GM18526 (cell line): ENCODE results near the gene ELOB.

Source experiments
- POLR2A ChIP-seq: IDR thresholded peaks from 3 replicates; pipeline ENCODE4 v1.6.1; 2011; ENCODE audit not compliant: insufficient read length; ENCODE audit errors: extremely low read depth

Gene ELOB

DNA sequence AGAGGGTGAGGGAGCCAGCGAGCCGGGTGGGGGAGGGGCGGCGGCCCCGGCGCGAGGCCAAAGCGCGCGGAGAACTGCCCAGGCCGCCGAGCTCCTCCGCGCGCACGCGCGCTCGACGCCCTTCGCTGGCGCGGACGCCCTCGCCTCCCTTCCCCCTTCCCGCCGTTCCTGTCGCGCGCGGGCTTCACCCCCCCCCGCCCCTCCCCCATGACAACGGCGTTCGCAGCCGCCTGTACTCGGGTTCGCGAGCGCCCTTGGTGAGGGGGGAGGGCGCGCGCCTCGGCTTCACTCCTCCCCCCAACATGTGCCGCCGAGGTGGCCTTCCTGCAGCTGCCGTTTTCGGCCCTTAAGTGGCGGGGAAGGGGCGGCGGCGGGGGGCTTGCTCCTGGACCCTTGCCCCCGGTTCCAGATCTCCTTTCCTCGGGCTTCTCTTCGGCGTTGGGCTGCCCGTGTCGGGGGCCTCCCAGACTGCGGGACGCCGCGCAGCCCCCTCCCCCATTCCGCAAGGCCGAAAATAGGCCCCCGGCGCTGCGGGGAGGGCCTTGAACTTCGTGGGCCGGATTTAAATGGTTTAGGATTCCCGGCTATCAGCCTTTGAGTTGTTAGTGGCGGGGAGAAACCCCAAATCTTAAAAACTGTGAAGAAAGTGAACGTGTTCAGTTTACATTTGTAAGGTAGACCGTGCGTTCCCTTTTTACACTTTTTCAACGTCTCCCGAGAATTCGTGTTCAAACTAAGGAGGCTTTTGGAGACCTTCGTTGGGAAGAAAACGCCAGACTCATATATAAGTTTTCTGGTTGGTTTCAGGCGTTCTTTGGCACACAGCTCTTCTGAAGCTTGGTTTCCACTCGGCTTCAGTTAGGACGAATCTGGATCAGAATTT is 24.0 kb downstream of the ELOB start:
- TF ChIP-seq POLR2A = no peak

DNA sequence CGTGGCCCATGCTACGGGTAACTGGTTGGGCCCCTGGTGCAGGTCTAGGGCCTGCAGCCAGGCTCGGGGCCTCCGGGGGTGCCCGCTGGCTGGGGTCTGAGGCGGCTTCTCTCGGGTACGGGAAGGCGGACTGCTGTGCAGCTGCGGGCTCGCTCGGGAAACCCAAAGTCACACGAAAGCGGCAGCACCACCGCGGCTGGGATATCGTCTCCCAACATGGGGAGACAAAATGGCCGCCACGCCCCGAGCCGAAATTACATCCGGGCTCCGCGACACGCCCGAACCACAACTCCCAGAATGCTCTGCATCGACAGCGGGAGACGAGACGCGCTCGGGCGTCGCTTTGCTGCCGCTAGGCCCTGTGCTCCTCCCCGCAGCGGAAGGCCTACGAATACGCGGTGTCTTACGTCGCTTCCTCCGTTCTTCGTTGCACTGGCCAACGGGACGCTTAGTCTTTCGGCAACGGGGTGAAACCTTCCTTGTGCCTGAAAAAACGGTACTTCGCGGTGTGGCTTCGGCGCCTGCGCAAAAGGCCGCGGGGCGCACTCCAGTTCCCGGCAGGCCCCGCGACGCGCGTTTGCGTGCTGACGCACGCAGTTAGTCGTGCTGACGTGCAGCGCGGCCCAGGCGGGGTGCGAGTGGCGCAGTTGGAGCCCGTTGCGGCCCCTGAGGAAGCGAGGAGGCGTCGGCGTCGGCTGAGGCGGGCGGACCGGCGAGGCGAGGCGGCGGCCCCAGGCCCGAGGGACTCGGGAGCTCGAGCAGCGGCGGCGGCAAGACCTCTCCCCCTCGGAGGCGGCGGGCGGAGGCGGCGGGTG is 24.8 kb downstream of the ELOB start, which contains the start of gene SRRM2:
TSS of gene SRRM2 (plus strand) at position 604 of the 815 bp plus-strand sequence. CDS start 3,727 bp downstream, outside the sequence.
- peak; percentile 88 for TF ChIP-seq POLR2A

DNA sequence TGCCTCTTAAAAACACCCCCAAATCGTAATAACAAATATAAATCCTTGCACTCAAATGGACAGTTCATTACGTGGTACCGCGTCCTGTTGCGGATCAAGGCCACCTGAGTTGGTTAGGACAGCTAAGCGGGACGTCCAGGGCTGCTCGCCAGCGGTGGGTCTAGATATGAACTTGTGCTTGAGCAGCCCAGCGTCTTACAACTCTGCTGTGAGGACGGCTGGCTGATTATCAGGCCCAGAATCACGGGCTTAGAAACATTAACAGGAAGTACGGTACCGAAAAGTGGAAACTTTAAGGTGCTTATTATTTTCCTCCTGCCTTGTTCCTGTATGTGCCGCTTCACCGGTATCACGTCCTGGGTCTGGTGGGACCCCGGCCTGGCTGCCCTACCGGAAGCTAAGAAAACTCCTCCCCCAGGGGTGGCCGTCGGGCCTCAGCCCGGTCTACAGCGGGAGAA is 25.5 kb downstream of the ELOB start:
- TF ChIP-seq POLR2A = no peak

DNA sequence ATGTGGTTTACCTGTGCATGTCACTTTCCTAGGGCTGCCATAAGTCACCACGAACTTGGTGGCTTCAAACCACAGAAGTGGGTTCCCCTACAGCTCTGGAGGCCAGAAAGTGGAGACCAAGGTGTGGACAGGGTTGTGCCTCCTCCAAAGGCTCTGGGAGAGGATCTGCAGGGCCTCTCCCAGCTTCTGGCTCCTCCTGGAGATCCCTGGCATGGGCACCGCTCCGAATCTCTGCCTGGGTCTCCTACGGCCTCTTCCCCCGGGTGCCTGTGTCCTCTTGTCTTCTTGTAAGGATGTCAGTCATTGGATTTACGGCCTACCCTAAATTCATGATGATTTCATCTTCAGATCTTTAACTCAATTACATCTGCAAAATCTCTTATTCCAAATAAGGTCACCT is 27.1 kb downstream of the ELOB start:
- TF ChIP-seq POLR2A = no peak

DNA sequence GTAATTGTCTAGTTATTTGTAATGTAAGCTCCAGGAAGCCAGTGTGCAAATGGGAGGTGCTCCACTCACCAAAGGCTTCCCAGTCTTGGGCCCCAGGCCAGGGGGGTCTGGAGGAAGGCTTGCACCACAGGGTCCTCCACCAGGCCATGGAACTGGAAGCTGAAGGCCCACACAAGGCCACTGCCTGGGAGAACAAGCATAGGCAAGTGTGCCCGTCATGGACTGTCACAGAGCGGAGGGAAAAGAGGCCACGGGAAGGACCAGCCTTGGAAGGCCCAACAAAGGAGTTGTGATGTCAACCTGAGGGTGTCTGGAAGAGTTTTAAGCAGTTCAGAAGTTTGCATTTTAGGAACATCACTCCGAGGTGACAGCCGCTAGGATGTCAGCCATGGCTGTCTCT is 27.6 kb downstream of the ELOB start:
- no peak for TF ChIP-seq POLR2A

DNA sequence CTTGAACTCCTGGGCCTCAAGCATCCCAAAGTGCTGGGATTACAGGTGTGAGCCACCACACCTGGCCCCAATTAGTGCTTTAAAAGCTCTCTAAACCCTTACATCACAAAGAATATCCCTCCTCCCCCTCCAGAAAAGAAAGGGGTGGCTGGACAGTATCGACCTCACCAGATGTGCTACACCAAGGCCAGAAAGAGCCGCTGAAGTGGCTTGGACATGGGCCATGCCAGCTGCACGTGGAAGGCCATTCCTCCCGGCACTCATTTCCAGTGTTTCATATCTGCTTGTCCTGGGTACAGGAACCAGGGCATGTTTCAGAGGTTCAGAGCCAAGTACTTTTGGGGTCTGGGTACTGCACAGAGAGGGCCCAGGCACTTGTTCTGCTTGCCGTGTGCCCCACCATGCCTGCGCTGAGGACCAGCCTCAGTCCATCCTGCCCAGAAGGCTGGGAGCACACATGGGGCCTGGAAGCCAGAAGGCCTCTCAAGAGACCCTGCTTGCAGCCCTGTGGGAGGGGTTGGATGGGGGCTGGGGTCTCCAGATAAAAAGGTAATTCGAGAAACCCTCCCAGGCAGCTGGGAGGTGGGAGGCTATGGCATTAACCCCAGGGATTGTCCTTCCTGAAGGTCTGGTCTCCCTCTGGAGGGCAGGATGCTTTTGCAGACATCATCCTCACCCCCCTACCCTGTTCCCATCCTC is 28.2 kb downstream of the ELOB start:
- TF ChIP-seq POLR2A = no peak

DNA sequence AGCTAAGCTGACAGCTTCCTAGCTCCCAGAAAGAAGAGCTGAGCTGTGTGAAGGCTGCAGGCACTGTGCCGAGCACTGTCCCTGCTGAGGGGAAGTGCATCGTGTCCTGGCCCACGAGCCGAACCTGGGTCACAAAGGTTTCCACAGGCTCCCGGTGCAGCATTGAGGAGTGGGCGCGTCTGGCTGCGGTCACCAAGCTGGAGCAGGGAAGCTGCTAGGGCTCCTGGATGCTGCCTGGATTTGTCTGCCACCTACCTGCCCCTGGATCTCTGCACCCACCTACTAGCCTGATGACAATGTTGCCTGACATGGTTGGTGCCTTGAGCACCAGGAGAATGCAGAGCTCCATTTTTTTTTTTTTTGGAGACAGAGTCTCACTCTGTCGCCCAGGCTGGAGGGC is 31.1 kb downstream of the ELOB start:
- no peak for TF ChIP-seq POLR2A

DNA sequence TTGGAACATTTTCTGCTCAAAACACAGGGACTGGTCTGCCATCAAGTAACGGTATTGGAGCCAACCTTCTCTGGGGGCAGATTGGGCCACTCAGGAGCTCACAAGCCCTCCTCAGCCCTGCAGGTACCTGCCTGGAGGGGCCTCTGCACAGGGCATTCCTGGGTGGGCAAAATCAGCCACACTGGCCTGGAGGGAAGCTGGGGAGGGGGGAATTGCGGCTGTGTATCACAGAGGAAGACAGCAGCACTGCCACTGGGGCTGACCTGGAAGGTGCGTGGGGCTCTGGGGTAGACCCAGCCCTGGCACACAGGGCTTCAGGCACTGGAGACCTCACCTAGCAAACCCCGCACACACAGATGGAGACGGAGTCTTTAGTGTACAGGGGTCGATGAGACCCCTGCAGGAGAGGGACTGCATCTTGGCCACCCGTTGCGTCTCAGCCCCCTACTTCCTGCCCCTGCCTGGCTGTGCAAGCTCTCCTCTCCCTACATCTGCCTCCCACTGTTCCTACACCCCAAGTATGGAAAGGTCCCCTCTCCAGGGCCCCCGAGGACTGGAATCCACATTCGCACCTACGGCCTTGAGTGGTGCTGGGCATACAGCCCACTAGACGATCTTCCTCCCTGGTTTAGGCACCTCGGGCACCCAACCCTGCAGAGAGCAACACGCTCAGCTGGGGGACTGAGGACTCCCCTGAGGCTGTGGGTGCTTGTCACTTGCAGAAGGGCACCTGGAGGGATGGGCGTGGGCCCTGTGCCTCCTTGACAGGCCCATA is 31.8 kb downstream of the ELOB start:
- no peak for TF ChIP-seq POLR2A

DNA sequence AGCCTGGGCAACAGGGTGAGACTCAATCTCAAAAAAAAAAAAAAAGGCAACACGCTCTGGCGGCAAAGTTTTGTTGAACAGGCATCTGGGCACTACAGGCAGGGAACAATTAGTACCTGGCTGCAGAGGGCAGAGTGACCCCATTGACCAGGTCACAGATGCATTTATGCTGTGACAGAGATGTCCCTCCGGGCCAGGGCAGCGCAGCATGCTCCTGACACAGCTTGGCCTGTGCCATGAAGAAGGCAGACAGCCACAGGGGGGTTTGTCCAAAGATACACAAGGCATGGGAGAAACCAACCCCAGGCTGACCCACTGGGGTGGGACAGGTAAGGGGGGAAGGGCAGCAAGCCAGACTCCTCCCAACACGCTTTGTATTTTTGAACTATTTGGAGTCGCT is 32.4 kb downstream of the ELOB start:
- TF ChIP-seq POLR2A = no peak

DNA sequence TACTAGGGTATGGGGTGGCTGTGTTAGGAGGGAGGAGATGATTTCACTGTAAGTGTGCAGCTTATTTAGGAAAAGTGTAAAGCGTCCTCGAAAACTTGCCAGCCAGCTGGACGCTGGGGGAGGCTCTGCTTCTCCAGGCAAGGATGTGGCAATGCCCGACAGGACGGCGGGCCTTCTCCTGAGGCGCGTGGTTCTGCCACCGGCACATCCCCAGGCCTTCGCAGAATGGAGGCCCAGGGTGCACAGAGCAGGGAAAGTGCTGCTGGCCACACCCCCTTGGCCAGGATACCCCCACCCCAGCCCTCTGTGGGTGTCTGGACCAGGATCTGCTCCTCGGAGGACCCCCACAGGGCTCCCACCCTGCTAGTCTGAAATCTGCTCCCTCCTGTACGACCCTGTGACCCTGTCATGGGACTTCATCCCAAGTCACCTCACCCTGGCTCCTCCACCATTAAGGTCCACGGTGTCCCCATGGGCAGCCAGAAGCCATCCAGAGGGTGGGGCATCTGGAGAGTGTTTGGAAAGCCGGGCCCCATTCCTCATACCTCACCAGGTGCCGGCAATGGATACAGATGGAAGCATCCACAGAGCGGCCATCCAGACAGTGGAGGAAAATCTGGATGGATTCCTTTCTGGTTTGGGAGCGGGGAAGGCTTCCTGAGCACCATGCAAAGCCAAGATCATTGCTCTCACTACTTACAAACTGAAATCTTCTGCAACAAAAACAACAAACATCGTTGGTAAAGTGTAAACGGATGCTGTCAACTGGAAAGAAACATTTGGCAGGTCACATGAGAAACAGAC is 33.9 kb downstream of the ELOB start:
- TF ChIP-seq POLR2A = no peak

DNA sequence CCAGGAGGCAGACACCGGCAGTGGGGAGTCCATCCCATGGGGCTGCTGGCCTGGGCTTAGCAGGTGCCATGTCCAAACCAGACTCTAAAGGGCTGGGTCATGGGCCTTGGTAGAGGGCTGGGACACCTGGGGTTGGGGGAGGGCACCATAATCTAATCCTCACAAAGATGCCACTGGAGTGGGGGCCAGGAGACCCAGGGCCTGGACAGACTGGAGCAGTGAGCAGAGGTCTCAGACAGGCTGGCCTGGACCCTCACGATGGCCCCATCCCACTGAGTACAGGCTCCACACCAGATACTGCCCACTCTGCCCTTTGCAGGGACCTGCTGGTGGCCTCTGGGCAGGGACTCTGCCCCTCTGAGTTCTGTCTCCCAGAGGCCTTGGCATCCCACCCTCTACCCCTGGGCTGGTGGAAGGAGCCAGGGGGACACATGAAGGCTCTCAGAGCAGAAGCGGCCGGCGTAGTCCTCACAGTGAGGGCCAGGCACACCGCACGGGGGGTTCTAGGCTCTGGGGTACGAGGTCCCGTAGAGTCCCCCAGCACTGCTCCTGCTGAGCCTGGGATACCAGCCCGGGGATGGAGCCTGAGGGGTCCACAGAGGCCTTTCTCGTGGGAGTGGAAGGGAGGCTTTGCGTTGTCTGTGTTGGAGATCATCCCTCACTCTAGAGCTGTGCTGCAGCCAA is 34.6 kb downstream of the ELOB start:
- no peak for TF ChIP-seq POLR2A

DNA sequence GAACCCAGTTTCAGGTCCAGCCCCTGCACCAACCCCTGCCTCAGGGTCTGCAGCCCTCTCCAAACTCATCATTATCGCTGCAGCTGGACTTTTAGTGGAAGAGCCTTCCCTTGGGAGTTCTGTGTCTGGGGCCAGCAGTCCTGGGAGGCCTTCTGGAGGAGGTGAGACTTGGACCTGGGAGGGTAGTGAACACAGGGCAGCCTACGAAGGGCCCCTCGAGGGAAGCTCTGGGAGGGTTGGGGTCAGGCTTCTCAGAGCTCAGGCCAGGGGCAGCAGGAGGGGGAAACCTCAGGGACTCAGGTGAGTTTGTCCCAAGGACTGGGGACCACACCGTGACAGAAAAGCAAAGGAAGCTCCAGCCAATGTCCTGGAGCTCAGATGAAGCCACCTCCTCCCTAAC is 35.9 kb downstream of the ELOB start:
- no peak for TF ChIP-seq POLR2A

DNA sequence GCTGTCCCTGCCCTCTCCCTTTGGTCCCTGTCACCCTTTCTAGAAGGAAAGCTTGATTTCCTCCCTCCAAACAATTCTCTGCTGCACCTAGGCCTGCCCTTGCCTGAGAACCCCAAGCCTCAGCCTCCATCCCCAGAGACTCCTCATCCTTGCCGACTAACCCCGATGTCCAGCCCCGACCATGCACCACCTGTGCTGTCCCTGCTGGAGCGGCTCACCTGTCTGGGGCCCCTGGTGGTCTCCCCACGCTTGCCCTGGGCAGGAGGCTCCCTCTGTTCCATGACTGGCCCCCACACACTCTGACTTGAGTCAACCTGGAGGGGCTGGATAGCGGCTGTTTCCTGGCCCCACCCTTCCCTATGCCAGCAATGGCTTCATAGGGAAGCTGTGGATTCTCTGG is 36.6 kb downstream of the ELOB start:
- TF ChIP-seq POLR2A = no peak
